Hepatocyte (in vitro differentiated cells): Measurements from ENCODE around the gene CASP1. TPM values are rescaled to one million over a fixed set of nuclear protein-coding genes. Genes with fewer than 3 reads are reported as not detected.
A peak's percentile ranks its signal among the peaks of the same experiment; 100 is the strongest.
"Not testable (repeated sequence)": the region's sequence is repeated elsewhere in the genome, so short reads cannot be mapped to it uniquely, and the experiment has no call there.

ENCODE experiments used
- DNase-seq: peaks from one replicate; pipeline ENCODE4 v3.0.0-alpha.2; 2016; ENCODE audit warnings: low spot score
- H2AFZ ChIP-seq: fragments of 200-600 bp; sonication (generic); 2 replicates; pipeline ENCODE4 v1.6.0; 2016; ENCODE audit warnings: antibody characterized with exemption, mild to moderate bottlenecking
- H3K27ac ChIP-seq: fragments of 200-600 bp; sonication (generic); 2 replicates; pipeline ENCODE4 v1.5.1; 2016; ENCODE audit warnings: mild to moderate bottlenecking
- H3K27me3 ChIP-seq: fragments of 200-600 bp; sonication (generic); 2 replicates; pipeline ENCODE4 v1.6.1; 2016
- H3K36me3 ChIP-seq: fragments of 200-600 bp; sonication (generic); replicated peaks from 2 replicates; pipeline ENCODE4 v1.5.1; 2016; ENCODE audit warnings: low read depth; ENCODE audit not compliant: insufficient read depth
- H3K4me1 ChIP-seq: fragments of 200-600 bp; sonication (generic); 2 replicates; pipeline ENCODE4 v1.5.1; 2016; ENCODE audit warnings: mild to moderate bottlenecking, moderate library complexity; ENCODE audit not compliant: insufficient read depth
- H3K4me2 ChIP-seq: fragments of 200-600 bp; sonication (generic); 2 replicates; pipeline ENCODE4 v1.6.0; 2016
- H3K4me3 ChIP-seq: fragments of 200-600 bp; sonication (generic); 2 replicates; pipeline ENCODE4 v1.5.1; 2016; ENCODE audit warnings: mild to moderate bottlenecking
- H3K79me2 ChIP-seq: fragments of 200-600 bp; sonication (generic); 2 replicates; pipeline ENCODE4 v1.6.0; 2017; ENCODE audit warnings: mild to moderate bottlenecking
- H3K9me2 ChIP-seq: fragments of 200-600 bp; sonication (generic); replicated peaks from 2 replicates; pipeline ENCODE4 v1.6.0; 2017; ENCODE audit warnings: mild to moderate bottlenecking; ENCODE audit not compliant: insufficient read depth
- H3K9me3 ChIP-seq: fragments of 200-600 bp; sonication (generic); 2 replicates; pipeline ENCODE4 v1.5.1; 2016; ENCODE audit warnings: low read depth, mild to moderate bottlenecking
- H4K20me1 ChIP-seq: fragments of 200-600 bp; sonication (generic); 2 replicates; pipeline ENCODE4 v1.6.0; 2016; ENCODE audit warnings: mild to moderate bottlenecking; ENCODE audit not compliant: insufficient read depth, poor library complexity, severe bottlenecking
- CTCF ChIP-seq: fragments of 200-600 bp; sonication (generic); IDR thresholded peaks from 2 replicates; pipeline ENCODE4 v1.5.1; 2016; ENCODE audit warnings: antibody characterized with exemption, mild to moderate bottlenecking; ENCODE audit not compliant: poor library complexity
- EZH2 ChIP-seq: fragments of 200-600 bp; sonication (generic); IDR thresholded peaks from 2 replicates; pipeline ENCODE4 v1.6.1; 2016; ENCODE audit warnings: antibody characterized with exemption, mild to moderate bottlenecking, borderline replicate concordance
- EZH2phosphoT487 ChIP-seq: fragments of 200-600 bp; sonication (generic); IDR thresholded peaks from one replicate; pipeline ENCODE4 v1.6.1; 2018; ENCODE audit warnings: antibody characterized with exemption, mild to moderate bottlenecking, low read depth, moderate library complexity; ENCODE audit not compliant: unreplicated experiment, severe bottlenecking
- WGBS: methylation state at CpG from one replicate; pipeline ENCODE4 v1.1.6; 2016; ENCODE audit warnings: low lambda C conversion rate; ENCODE audit errors: missing lambda C conversion rate; 5-methylcytosine and 5-hydroxymethylcytosine counted together
- polyA plus RNA-seq: library from polyadenylated mRNA; unstranded; fragments of >200 nt; fragmentation: Nextera tagmentation; extraction: Ambion mirVana; gene quantifications from 2 replicates; pipeline ENCODE4 v1.2.1, GENCODE V29; 2016
- total RNA-seq: library from RNA; depleted of rRNA; stranded (reverse); fragments of >200 nt; gene quantifications from 2 replicates; pipeline ENCODE4 v1.2.3, GENCODE V29; 2014

CASP1 gene
- total and polyA plus RNA-seq, 2 experiments from 2014 or later = 2.9 to 9.7 TPM

GRCh38 chr11:105049481-105049880 is 14.5 kb upstream of the CASP1 start:
- DNase-seq = no peak
- Histone ChIP-seq H3K4me2 (no peak overlapping the region), H3K27me3 (no peaks in the 10 kb centered on the region), H3K36me3 (no peaks in the 10 kb centered on the region), H3K9me2 (no peaks in the 10 kb centered on the region), H3K4me3 (no peak overlapping the region), H3K27ac (no peak overlapping the region), H2AFZ (no peak overlapping the region), H3K4me1 (peaks cover 9% of the 10 kb centered on the region), H3K79me2 (no peaks in the 10 kb centered on the region), H3K9me3 (no peaks in the 10 kb centered on the region), H4K20me1 (no peaks in the 10 kb centered on the region)
- WGBS = 94% methylated on average over 1 of the region's 1 CpG
- TF ChIP-seq CTCF (no peak), EZH2 (no peak), EZH2phosphoT487 (no peak)

- Histone ChIP-seq H3K79me2 (no peaks in the 10 kb centered on the region), H3K9me3 (no peaks in the 10 kb centered on the region), H4K20me1 (no peaks in the 10 kb centered on the region), H3K27me3 (no peaks in the 10 kb centered on the region), H3K4me3 (no peak overlapping the region), H3K4me2 (peak overlapping the region; percentile 44), H3K4me1 (peaks cover 9% of the 10 kb centered on the region), H2AFZ (no peak overlapping the region), H3K27ac (peak overlapping the region; percentile 50), H3K9me2 (no peaks in the 10 kb centered on the region), H3K36me3 (no peaks in the 10 kb centered on the region)
- DNase-seq = peak; percentile 78
- TF ChIP-seq EZH2phosphoT487 (no peak), CTCF (no peak), EZH2 (no peak)
- WGBS = 28% methylated on average over 8 of the region's 8 CpGs
These were observed 12.1 kb upstream of the CASP1 start for GRCh38 chr11:105046898-105047579.

GRCh38 chr11:105045676-105046296 is 10.8 kb upstream of the CASP1 start:
- H3K27ac ChIP-seq = peak overlapping the region; percentile 21
- H3K9me2 ChIP-seq = no peaks in the 10 kb centered on the region
- H2AFZ ChIP-seq = no peak overlapping the region
- no peak overlapping the region for H3K4me3 ChIP-seq
- WGBS = 100% methylated on average over 5 of the region's 5 CpGs
- no peaks in the 10 kb centered on the region for H3K36me3 ChIP-seq
- no peak for DNase-seq
- H4K20me1 ChIP-seq = no peaks in the 10 kb centered on the region
- H3K9me3 ChIP-seq = no peaks in the 10 kb centered on the region
- TF ChIP-seq EZH2 (no peak), EZH2phosphoT487 (no peak), CTCF (no peak)
- peaks cover 15% of the 10 kb centered on the region for H3K4me1 ChIP-seq
- H3K4me2 ChIP-seq = peak overlapping the region; percentile 46
- H3K79me2 ChIP-seq = no peaks in the 10 kb centered on the region
- H3K27me3 ChIP-seq = no peaks in the 10 kb centered on the region

- not testable (repeated sequence) for H3K4me3 ChIP-seq, H2AFZ ChIP-seq, H3K27me3 ChIP-seq, H4K20me1 ChIP-seq, H3K9me2 ChIP-seq, DNase-seq, H3K79me2 ChIP-seq, H3K9me3 ChIP-seq, H3K36me3 ChIP-seq
- Histone ChIP-seq H3K27ac (peak within 1 kb of the TSS; percentile 21), H3K4me2 (peak within 1 kb of the TSS; percentile 46), H3K4me1 (peaks cover 15% of the 10 kb centered on the region)
- WGBS = 85% methylated on average over 5 of the region's 5 CpGs
These were observed 9.9 kb upstream of the CASP1 start, which contains the start of gene CARD16 for GRCh38 chr11:105044557-105045524. Gene CARD16, minus strand, starts transcription at chr11:105045335. Its CDS starts 38 bp downstream, at chr11:105045297.
